HS-27A (cell line): Measurements from ENCODE around the gene NDUFAF3.
"Not testable (repeated sequence)": the region's sequence is repeated elsewhere in the genome, so short reads cannot be mapped to it uniquely, and the experiment has no call there.

Source experiments
- DNase-seq: peaks from one replicate; pipeline ENCODE4 v3.0.0-alpha.2; 2012; ENCODE audit warnings: low read depth, missing footprints

Gene NDUFAF3

GRCh38 chr3:48999085-48999858 lies 22.6 kb upstream of the NDUFAF3 start:
- DNase-seq, result no peak

GRCh38 chr3:49001155-49001554 lies 20.8 kb upstream of the NDUFAF3 start:
- DNase-seq, result no peak

- DNase-seq, result no peak
These were observed 17.3 kb upstream of the NDUFAF3 start for GRCh38 chr3:49004352-49005302.

- DNase-seq, result no peak
These were observed 16.6 kb upstream of the NDUFAF3 start for GRCh38 chr3:49005303-49005680.

GRCh38 chr3:49005998-49006397 lies 15.9 kb upstream of the NDUFAF3 start:
- no peak for DNase-seq

GRCh38 chr3:49006408-49007067 lies 15.4 kb upstream of the NDUFAF3 start:
- no peak for DNase-seq

- DNase-seq, result peak; percentile 97
These were observed 14.7 kb upstream of the NDUFAF3 start, which contains the start of gene WDR6 for GRCh38 chr3:49007068-49007770. TSS of gene WDR6 (plus strand) at chr3:49007391. CDS start at chr3:49007432, 41 bp downstream.

GRCh38 chr3:49007771-49008528 lies 14.0 kb upstream of the NDUFAF3 start:
- DNase-seq, result no peak

- DNase-seq, result not testable (repeated sequence)
These were observed 13.3 kb upstream of the NDUFAF3 start for GRCh38 chr3:49008627-49009026.

GRCh38 chr3:49009396-49009795 lies 12.5 kb upstream of the NDUFAF3 start:
- no peak for DNase-seq

- no peak for DNase-seq
These were observed 9.4 kb upstream of the NDUFAF3 start for GRCh38 chr3:49012441-49013017.

GRCh38 chr3:49013113-49013737 lies 8.7 kb upstream of the NDUFAF3 start:
- no peak for DNase-seq

- DNase-seq, result no peak
These were observed 7.9 kb upstream of the NDUFAF3 start for GRCh38 chr3:49013738-49014660.

- DNase-seq, result no peak
These were observed 6.8 kb upstream of the NDUFAF3 start for GRCh38 chr3:49015072-49015471.

GRCh38 chr3:49015765-49016164 lies 6.2 kb upstream of the NDUFAF3 start:
- DNase-seq, result no peak

- DNase-seq, result no peak
These were observed 5.3 kb upstream of the NDUFAF3 start for GRCh38 chr3:49016414-49017228.

- DNase-seq, result no peak
These were observed 4.5 kb upstream of the NDUFAF3 start for GRCh38 chr3:49017229-49017970.
